Left renal cortex interstitium (tissue), 4 donors: Measurements from ENCODE around the gene SLC6A19. TPM values are rescaled to one million over a fixed set of nuclear protein-coding genes. Genes with fewer than 3 reads are reported as not detected.
"Not testable (repeated sequence)": the region's sequence is repeated elsewhere in the genome, so short reads cannot be mapped to it uniquely, and the experiment has no call there.

Experiments used
- DNase-seq, 4 donors: peaks; one replicate each; pipeline ENCODE4 v3.0.0-alpha.2; 2013; ENCODE audit warnings: low read depth in 4 of 4, low spot score in 2 of 4, missing footprints in 1 of 4
- polyA plus RNA-seq, 4 donors: library from polyadenylated mRNA; unstranded; fragments of 120-200 nt; gene quantifications; one replicate each; pipeline ENCODE4 v1.2.1, GENCODE V29; 2013; ENCODE audit not compliant: insufficient read length in 4 of 4

Gene SLC6A19
- 10 to 100 TPM; 35.4 to 76.4 (median 59.7) TPM for polyA plus RNA-seq

DNA sequence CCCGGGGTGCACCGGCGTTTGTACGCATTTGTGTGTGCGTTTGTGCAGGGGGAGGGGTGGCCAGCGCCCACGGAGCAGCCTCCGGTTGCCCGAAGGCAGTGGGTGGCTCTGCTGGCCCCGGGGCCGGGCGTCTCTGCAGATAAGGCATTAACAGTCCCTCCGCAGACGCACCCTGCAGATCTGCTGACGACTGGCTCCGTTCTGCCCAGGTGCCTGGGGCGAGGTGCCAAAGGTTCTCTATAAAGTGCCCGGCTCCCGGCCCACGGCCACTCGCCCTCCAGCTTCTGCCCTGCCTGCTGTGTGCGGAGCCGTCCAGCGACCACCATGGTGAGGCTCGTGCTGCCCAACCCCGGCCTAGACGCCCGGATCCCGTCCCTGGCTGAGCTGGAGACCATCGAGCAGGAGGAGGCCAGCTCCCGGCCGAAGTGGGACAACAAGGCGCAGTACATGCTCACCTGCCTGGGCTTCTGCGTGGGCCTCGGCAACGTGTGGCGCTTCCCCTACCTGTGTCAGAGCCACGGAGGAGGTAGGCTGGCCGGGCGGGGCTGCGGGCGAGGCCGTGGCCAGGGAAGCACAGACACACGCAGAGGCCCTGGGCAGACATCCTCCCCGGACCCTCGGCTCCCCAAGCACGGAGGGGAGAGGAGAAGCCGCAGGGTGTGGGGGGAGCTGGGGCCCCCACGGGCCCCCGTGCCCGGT, at the start of gene SLC6A19:
Gene SLC6A19, plus strand, starts transcription at position 269 of the 699 bp plus-strand sequence. Its CDS starts 56 bp downstream, at position 325.
- no peak for DNase-seq

DNA sequence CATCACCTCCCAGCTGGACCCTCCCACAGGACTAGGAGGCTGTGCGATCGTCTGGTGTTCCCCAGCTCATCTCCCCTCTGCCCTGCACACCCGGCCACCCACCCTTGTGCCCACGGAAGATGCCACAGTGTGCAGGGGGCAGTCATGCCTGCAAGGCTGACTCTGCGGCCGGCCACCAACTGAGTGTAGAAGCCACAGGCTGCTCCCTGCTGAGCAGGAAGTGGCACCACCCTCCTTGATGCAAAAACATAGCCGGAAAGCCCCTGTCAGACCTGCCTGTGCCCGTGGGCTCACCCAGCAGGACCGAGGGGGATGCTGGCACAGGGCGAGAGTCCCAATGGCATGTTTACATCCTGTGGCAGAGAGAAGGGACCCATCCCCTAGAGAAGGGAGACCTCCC, 49.2 kb upstream of the SLC6A19 start:
- DNase-seq = no peak

DNA sequence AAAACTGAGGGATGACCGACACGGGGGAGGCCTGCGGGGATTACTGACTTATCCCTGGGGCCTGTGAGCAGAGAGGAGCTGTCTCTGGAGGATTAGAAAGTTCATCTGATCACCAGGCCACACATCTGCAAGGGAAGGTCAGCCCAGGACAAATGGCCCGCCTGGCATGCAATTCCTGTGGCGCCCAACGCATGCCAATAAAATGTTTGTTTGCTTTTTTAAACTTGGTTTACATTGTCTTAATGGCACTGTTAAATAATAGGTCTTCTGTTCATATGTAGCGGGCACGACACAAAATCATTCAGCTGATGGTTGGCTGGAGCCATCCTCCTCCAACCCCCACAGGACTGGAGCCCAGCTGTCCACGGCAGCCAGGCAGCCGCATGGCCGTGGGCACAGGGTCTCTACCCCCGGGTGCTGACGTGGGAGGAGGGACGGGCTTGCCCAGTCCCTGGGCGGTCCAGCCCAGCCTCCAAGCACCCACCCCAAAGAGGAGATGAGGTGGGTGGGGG, 48.6 kb upstream of the SLC6A19 start:
- no peak for DNase-seq

- no peak for DNase-seq
These were observed 48.0 kb upstream of the SLC6A19 start for GRCh38 chr5:1153428-1153827.

DNA sequence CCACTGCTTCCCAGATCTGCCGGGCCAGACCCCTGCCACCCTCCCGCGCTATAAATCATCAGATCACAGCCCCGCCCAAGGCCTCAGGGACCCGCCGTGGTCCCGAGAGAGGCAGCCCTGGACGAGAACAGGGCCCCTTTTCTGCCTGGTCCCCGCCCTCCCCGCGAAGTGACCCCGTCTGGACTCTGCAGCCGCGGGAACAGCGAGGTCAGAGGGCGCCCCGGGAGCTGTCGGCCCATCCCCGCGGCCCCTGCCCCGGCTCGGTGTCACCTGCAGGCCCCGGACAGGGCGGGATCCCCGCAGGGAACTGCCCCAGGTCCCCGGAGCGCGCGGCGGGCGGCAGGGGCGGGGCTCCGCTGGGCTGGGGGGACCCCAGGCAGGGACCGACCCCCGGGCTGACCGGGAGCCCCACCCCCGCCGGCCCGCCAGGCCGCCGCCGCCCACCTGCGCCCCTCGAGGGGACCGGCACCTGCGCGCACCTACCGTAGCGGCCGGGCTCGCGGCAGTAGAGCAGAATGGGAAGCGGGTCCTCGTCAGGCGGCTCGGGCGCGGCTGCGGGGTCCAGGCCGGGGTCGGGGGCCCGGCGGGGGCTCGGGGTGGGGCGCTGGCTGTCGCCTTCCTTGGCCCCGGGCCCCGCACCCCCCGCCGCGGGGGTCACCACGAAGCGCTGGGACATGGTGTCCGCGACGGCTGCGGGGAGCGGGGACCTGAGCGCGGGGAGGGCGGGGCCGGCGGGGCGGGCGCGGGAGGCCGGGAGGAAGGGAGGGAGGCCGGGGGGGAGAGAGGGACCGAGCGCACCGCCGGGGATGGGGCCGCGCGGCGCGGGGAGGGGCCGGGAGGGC, 46.0 kb upstream of the SLC6A19 start:
- DNase-seq = no peak

- DNase-seq = no peak
These were observed 45.2 kb upstream of the SLC6A19 start for GRCh38 chr5:1156033-1156753.

DNA sequence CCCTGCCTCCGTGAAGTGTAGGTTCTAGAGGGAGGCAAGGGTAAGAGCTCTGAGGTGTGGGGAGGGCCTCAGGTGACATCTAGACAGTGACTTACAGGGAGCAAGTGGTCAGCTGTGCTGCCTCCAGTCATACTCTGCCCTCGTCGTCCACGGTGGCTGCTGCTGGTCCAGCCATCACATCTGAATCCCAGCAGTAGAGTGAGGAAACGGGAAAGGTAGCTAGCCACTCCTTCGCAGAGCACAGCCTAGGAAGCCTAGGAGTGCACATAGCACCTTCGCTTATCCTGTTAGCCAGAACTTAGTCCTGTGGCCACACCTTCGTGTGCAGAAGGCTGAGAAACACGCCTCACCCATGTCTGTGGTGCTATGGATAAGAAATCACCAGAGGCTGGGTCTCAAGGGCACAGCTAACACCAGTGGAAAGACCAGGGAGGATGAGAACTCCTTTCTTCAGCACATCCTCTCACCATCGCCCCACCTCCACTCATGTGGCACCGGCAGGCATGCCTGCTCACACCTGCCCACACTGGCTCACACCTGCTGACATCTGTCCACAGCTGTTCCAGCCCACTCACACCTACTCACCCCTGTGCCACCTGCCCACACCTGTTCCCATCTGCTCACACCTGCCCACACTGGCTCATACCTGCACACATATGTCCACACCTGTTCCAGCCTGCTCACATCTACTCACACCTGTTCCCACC, 44.5 kb upstream of the SLC6A19 start:
- no peak for DNase-seq

DNA sequence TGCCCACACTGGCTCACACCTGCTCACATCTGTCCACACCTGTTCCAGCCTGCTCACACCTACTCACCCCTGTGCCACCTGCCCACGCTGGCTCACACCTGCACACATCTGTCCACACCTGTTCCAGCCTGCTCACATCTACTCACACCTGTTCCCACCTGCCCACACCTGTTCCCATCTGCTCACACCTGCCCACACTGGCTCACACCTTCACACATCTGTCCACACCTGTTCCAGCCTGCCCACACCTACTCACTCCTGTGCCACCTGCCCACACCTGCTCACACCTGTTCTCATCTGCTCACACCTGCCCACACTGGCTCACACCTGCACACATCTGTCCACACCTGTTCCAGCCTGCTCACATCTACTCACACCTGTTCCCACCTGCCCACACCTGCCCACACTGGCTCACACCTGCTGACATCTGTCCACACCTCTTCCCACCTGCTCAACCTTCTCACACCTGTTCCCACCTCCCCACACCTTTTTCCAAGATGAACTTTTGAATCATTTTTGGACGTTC, 43.9 kb upstream of the SLC6A19 start:
- not testable (repeated sequence) for DNase-seq

DNA sequence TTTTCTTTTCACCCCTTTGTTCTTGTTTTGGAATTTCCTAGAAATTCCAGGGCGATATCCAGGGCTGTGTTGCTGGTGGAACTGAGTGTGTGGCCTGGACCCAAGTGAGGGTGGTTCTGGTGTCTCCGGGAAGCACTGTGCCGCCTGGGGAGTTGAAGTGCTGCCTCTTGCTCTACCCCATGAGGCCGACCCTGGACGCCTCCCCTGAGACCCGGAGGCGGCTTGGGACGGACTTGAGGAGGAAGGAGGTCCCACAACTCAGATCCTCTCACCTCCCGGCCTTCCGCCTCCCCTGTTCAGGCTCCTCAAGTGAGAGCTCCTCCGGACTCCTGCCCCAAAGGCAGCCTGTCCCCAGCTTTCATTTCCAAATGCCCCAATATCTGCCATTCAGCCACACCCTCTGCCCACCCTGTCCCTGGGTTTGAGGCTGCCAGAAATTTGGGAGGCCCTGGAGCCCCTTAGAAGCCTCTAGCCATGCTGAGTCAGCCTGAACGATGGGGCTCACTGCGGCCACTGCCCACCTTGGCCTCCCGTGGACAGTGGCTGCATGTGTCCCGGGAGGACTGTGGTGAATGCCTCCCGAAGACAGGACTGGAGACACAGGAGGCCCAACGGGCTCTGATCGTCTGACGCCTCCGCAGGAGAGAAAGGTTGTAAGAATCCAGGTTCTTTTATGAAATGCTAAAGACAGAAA, 42.6 kb upstream of the SLC6A19 start:
- DNase-seq = no peak

GRCh38 chr5:1159341-1159675, 42.1 kb upstream of the SLC6A19 start:
- no peak for DNase-seq

DNA sequence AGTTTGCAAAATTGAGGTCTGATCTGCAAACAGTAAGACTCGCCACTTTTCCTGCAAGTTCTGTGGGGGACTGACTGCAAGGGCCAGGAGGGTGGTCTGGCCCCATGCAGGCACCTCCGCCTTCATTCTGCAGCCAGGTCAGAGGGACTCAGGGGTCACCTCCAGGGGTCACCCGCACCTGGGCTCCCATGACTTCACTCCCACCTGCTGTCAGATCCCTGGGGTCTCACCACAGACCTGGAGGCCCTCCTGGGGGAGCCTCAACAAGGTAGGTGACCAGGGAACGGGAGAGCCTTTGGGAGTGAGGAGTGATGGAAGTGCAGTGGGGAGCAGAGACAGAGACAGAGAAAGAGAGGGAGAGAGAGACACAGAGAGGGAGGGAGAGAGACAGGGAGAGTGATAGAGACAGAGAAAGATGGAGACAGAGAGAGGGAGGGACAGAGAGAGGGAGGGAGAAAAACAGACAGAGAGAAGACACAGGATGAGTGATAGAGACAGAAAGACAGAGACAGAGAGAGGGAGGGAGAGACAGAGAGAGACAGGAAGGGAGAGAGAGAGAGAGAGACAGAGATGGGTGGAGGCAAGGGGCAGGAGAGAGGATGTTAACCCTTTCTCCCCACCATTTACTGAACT, 41.5 kb upstream of the SLC6A19 start:
- DNase-seq = no peak

- DNase-seq = no peak
These were observed 40.1 kb upstream of the SLC6A19 start for GRCh38 chr5:1161108-1161832.

- no peak for DNase-seq
These were observed 39.6 kb upstream of the SLC6A19 start for GRCh38 chr5:1161833-1162229.

- no peak for DNase-seq
These were observed 39.1 kb upstream of the SLC6A19 start for GRCh38 chr5:1162276-1162675.

- no peak for DNase-seq
These were observed 38.6 kb upstream of the SLC6A19 start for GRCh38 chr5:1162751-1163150.

GRCh38 chr5:1163366-1163765, 38.0 kb upstream of the SLC6A19 start:
- DNase-seq = no peak

GRCh38 chr5:1163879-1164278, 37.5 kb upstream of the SLC6A19 start:
- DNase-seq = no peak
